ENCODE data around the gene LPP. TPM values are rescaled to one million over a fixed set of nuclear protein-coding genes. Genes with fewer than 3 reads are reported as not detected.

The LPP gene
- total and polyA plus RNA-seq, 10 of the 15 experiments (the other 5 are each of a cell fraction or from before 2014, with no cell fraction given) = under 0.01 to 0.62 (median 0.03) TPM

- H3K4me2 ChIP-seq (ENCODE audit: control insufficient read depth, insufficient read depth) = no peak overlapping the region
Measured at GRCh38 chr3:188875413-188875812, 721.5 kb downstream of the LPP start.

More at GRCh38 chr3:188875413-188875812, 721.5 kb downstream of the LPP start:
- intact Hi-C loops (cut with micrococcal nuclease; ENCODE audit: unreplicated experiment) = no loop called here
- Histone ChIP-seq H3K9ac (ENCODE audit: control insufficient read depth, insufficient read depth, low read length) (no peak overlapping the region), H3K4me1 (ENCODE audit: control insufficient read depth, insufficient read depth, low read length) (no peaks in the 10 kb centered on the region), H4K20me1 (ENCODE audit: control insufficient read depth, insufficient read depth) (no peaks in the 10 kb centered on the region), H2AFZ (ENCODE audit: control insufficient read depth, low read depth, low read length) (no peak overlapping the region), H3K27me3 (replicated peaks in 1 of 2; ENCODE audit: control insufficient read depth in 2 of 2, insufficient read depth in 2 of 2, low read length in 1 of 2) (no peaks in the 10 kb centered on the region), H3K79me2 (ENCODE audit: control insufficient read depth, insufficient read depth, low read length) (no peaks in the 10 kb centered on the region), H3K36me3 (ENCODE audit: control insufficient read depth in 2 of 2, insufficient read depth in 2 of 2, low read length in 1 of 2) (no peaks in the 10 kb centered on the region), H3K4me3 (no peak overlapping the region), H3K9me3 (replicated peaks; ENCODE audit: control insufficient read depth, insufficient read depth, low read length) (no peaks in the 10 kb centered on the region), H3K27ac (ENCODE audit: control insufficient read depth, insufficient read depth) (no peak overlapping the region)
- ChIA-PET CTCF (no interaction called here), RAD21 (ENCODE audit: unreplicated experiment) (no interaction called here), SMC1A (ENCODE audit: uncharacterized antibody, unreplicated experiment) (no interaction called here), POLR2A (no interaction called here)
- FAIRE-seq (no peak), ATAC-seq (no peak), DNase-seq (ENCODE audit: low read depth, low spot score) (no peak)
- BruUV-seq (replicated peaks) = no TSS peak
- 7% methylated on average over 1 of the region's 1 CpG for WGBS (ENCODE audit: insufficient coverage, insufficient replicate concordance, low lambda C conversion rate, missing lambda C conversion rate)
- TF ChIP-seq ZNF592 (IDR thresholded peaks at IDR 0.05) (no peak), SUPT20H (IDR thresholded peaks at IDR 0.05; ENCODE audit: borderline replicate concordance, control insufficient read depth, low read depth, low read length) (no peak)
- in situ Hi-C loops (cut with MboI) = no loop called here

Measured in GM12878 (cell line).